Mononuclear cell (primary cell): ENCODE measurements around the gene SFXN4. TPM values are rescaled to one million over a fixed set of nuclear protein-coding genes. Genes with fewer than 3 reads are reported as not detected.

Source experiments
- H3K27me3 ChIP-seq: 2 replicates; pipeline ENCODE4 v1.6.0; 2011; ENCODE audit warnings: low read length, control low read depth; ENCODE audit not compliant: insufficient read depth
- H3K4me1 ChIP-seq: 2 replicates; pipeline ENCODE4 v1.5.1; 2011; ENCODE audit warnings: mild to moderate bottlenecking, low read length, control low read depth; ENCODE audit not compliant: insufficient read depth
- H3K4me3 ChIP-seq: 2 replicates; pipeline ENCODE4 v1.5.1; 2011; ENCODE audit warnings: mild to moderate bottlenecking, low read length, moderate library complexity
- H3K9me3 ChIP-seq: 2 replicates; pipeline ENCODE4 v1.5.1; 2011; ENCODE audit warnings: low read depth, mild to moderate bottlenecking, control low read depth, low read length
- total RNA-seq: library from RNA; depleted of rRNA; stranded (reverse); fragments of >200 nt; gene quantifications from one replicate; pipeline ENCODE4 v1.2.3, GENCODE V29; 2012

The SFXN4 gene
- total RNA-seq, 1 donor: 7.5 TPM

DNA sequence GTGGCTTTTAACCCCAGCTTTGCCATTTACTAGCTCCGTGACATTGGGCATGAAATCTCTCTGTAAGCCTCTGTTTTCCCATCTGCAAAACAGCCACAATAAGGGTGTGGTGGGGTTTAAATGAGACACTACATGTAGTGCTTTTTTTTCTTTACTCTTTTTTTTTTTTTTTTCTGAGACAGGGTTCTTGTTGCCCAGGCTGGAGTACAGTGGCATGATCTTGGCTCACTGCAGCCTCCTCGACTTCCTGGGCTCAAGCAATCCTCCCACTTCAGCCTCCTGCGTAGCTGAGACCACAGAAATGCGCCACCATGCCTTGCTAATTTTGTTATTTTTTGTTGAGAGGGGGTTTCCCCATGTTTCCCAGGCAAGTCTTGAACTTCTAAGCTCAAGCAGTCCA, 69.9 kb downstream of the SFXN4 start:
- Histone ChIP-seq H3K4me3 (no peak overlapping the region), H3K4me1 (peaks cover 32% of the 10 kb centered on the region), H3K27me3 (no peaks in the 10 kb centered on the region)

DNA sequence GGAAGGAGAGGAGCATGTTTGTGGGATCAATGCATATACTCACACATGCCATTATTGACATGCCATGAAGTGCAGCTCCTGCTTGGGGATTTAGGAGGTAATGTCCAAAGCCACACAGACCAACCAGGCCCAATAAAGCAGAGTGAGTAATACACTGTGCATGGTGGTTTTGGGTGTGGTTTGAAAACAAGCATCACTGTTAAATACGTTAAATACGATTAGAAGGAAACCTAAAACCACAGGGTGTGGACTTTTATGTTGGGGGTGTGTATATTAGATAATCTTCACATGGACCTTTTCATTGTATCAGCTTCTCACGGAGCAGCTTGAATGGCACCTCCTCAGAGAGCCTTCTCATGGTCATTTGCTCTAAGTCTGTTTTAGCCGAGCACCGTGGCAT, 74.5 kb downstream of the SFXN4 start:
- Histone ChIP-seq H3K27me3 (no peaks in the 10 kb centered on the region), H3K9me3 (no peaks in the 10 kb centered on the region), H3K4me1 (peaks cover 51% of the 10 kb centered on the region), H3K4me3 (no peak overlapping the region)

More for the DNA sequence above, 69.9 kb downstream of the SFXN4 start:
- H3K9me3 ChIP-seq: no peaks in the 10 kb centered on the region

Other genes starting within 250 kb of the SFXN4 start
- under 0.01 TPM for gene NANOS1, start 136.0 kb downstream of the SFXN4 start, total RNA-seq
- 131 TPM for gene EIF3A, start 84.9 kb downstream of the SFXN4 start, total RNA-seq
- 40.8 TPM for gene DENND10, start 61.6 kb downstream of the SFXN4 start, total RNA-seq
- 28.8 TPM for gene PRDX3, start 13.1 kb upstream of the SFXN4 start, total RNA-seq
- 10.6 TPM for gene GRK5, start 41.9 kb upstream of the SFXN4 start, total RNA-seq